GM23338 (cell line): Measurements from ENCODE around the gene SBF2. TPM values are rescaled to one million over a fixed set of nuclear protein-coding genes. Genes with fewer than 3 reads are reported as not detected.

ENCODE experiments used
- ATAC-seq: fragments of 200-7000 bp; cut with Tn5 transposase; 3 replicates; pipeline ENCODE4 v1.9.1; 2020
- DNase-seq: peaks from one replicate; pipeline ENCODE4 v3.0.0-alpha.2; 2015; ENCODE audit warnings: low spot score
- H2AFZ ChIP-seq: fragments of 200-600 bp; sonication (generic); 2 replicates; pipeline ENCODE4 v1.8.0; 2016; ENCODE audit warnings: antibody characterized with exemption, mild to moderate bottlenecking, moderate library complexity
- H3F3A ChIP-seq: fragments of 200-600 bp; sonication (generic); replicated peaks from 2 replicates; pipeline ENCODE4 v1.8.0; 2017; ENCODE audit warnings: antibody characterized with exemption, mixed run types, low read depth
- H3K27ac ChIP-seq: fragments of 200-600 bp; sonication (generic); 2 replicates; pipeline ENCODE4 v1.6.1; 2016; ENCODE audit warnings: low read depth
- H3K27me3 ChIP-seq: fragments of 200-600 bp; sonication (generic); 2 replicates; pipeline ENCODE4 v1.8.0; 2016; ENCODE audit warnings: mild to moderate bottlenecking, mixed run types, moderate library complexity; ENCODE audit not compliant: insufficient read depth
- H3K36me3 ChIP-seq: fragments of 200-600 bp; sonication (generic); 2 replicates; pipeline ENCODE4 v1.8.0; 2016; ENCODE audit warnings: mild to moderate bottlenecking; ENCODE audit not compliant: insufficient read depth
- H3K4me1 ChIP-seq: fragments of 200-600 bp; sonication (generic); 2 replicates; pipeline ENCODE4 v1.8.0; 2016; ENCODE audit warnings: mild to moderate bottlenecking, moderate library complexity; ENCODE audit not compliant: insufficient read depth
- H3K4me2 ChIP-seq: fragments of 200-600 bp; sonication (generic); 2 replicates; pipeline ENCODE4 v1.7.1; 2017; ENCODE audit warnings: mixed run types
- H3K4me3 ChIP-seq: fragments of 200-600 bp; sonication (generic); 2 replicates; pipeline ENCODE4 v1.6.1; 2016; ENCODE audit warnings: mixed run types
- H3K79me2 ChIP-seq: fragments of 200-600 bp; sonication (generic); replicated peaks from 2 replicates; pipeline ENCODE4 v1.8.0; 2017; ENCODE audit warnings: mild to moderate bottlenecking; ENCODE audit not compliant: insufficient read depth
- H3K9me2 ChIP-seq: fragments of 200-600 bp; sonication (generic); 2 replicates; pipeline ENCODE4 v1.8.0; 2017; ENCODE audit not compliant: insufficient read depth
- H4K20me1 ChIP-seq: fragments of 200-600 bp; sonication (generic); replicated peaks from 2 replicates; pipeline ENCODE4 v1.8.0; 2017; ENCODE audit warnings: mild to moderate bottlenecking; ENCODE audit not compliant: insufficient read depth
- H3K27ac Mint-ChIP-seq: 2 replicates; pipeline ENCODE4 v1.8.0; 2020; ENCODE audit warnings: inconsistent platforms, mild to moderate bottlenecking, moderate library complexity, mixed read lengths
- H3K27me3 Mint-ChIP-seq: 3 replicates; pipeline ENCODE4 v1.8.0; 2022; ENCODE audit warnings: low read depth, mild to moderate bottlenecking, moderate library complexity, mixed read lengths, inconsistent platforms; ENCODE audit not compliant: insufficient read depth, poor library complexity
- H3K36me3 Mint-ChIP-seq: 3 replicates; pipeline ENCODE4 v1.8.0; 2021; ENCODE audit warnings: low read depth, mild to moderate bottlenecking, inconsistent platforms, moderate library complexity, mixed read lengths
- H3K4me1 Mint-ChIP-seq: 3 replicates; pipeline ENCODE4 v1.8.0; 2020; ENCODE audit warnings: mild to moderate bottlenecking, inconsistent platforms, mixed read lengths
- H3K4me3 Mint-ChIP-seq: 3 replicates; pipeline ENCODE4 v1.8.0; 2021; ENCODE audit warnings: moderate library complexity, mild to moderate bottlenecking, inconsistent platforms, mixed read lengths
- H3K9me3 Mint-ChIP-seq: 3 replicates; pipeline ENCODE4 v1.8.0; 2020; ENCODE audit warnings: moderate library complexity, mild to moderate bottlenecking, inconsistent platforms, mixed read lengths
- CREB1 ChIP-seq: fragments of 250-450 bp; sonication (Bioruptor Pico); IDR thresholded peaks from 2 replicates; pipeline ENCODE4 v1.5.0; 2020; ENCODE audit warnings: low read depth, mild to moderate bottlenecking, moderate library complexity
- EZH2 ChIP-seq: fragments of 200-600 bp; sonication (generic); IDR thresholded peaks from one replicate; pipeline ENCODE4 v1.8.0; 2017; ENCODE audit warnings: antibody characterized with exemption, mild to moderate bottlenecking, low read depth; ENCODE audit not compliant: unreplicated experiment
- EZH2phosphoT487 ChIP-seq: fragments of 200-600 bp; sonication (generic); IDR thresholded peaks from one replicate; pipeline ENCODE4 v1.8.1; 2018; ENCODE audit warnings: antibody characterized with exemption; ENCODE audit not compliant: unreplicated experiment
- JUNB ChIP-seq: IDR thresholded peaks from one replicate; pipeline ENCODE4 v1.6.1; 2016; ENCODE audit warnings: antibody characterized with exemption; ENCODE audit not compliant: unreplicated experiment
- NANOG ChIP-seq: IDR thresholded peaks from 2 replicates; pipeline ENCODE4 v1.6.1; 2016; ENCODE audit warnings: antibody characterized with exemption, borderline replicate concordance
- POLR2AphosphoS5 ChIP-seq: IDR thresholded peaks from 2 replicates; pipeline ENCODE4 v1.6.1; 2016; ENCODE audit warnings: antibody characterized with exemption, low read depth
- STAT1 ChIP-seq: IDR thresholded peaks from one replicate; pipeline ENCODE4 v1.6.1; 2016; ENCODE audit warnings: antibody characterized with exemption; ENCODE audit not compliant: unreplicated experiment
- ZNF114 ChIP-seq: fragments of 250-450 bp; sonication (Bioruptor Pico); IDR thresholded peaks from 2 replicates; pipeline ENCODE4 v1.5.0; 2020; ENCODE audit warnings: mild to moderate bottlenecking, moderate library complexity
- ZNF331 ChIP-seq: fragments of 250-450 bp; sonication (Bioruptor Pico); IDR thresholded peaks from 2 replicates; pipeline ENCODE4 v1.5.0; 2020; ENCODE audit warnings: low read depth, mild to moderate bottlenecking, moderate library complexity
- polyA plus RNA-seq: library from polyadenylated mRNA; unstranded; fragments of >200 nt; fragmentation: Nextera tagmentation; extraction: Ambion mirVana; gene quantifications from 2 replicates; pipeline ENCODE4 v1.2.1, GENCODE V29; 2016
- total RNA-seq: library from RNA; depleted of rRNA; stranded (reverse); fragments of >200 nt; shearing (Covaris generic); gene quantifications from 2 replicates; pipeline ENCODE4 v1.2.3, GENCODE V29; 2014
- TF ChIP-seq, protein P1 (sequence below): IDR thresholded peaks from one replicate; pipeline ENCODE4 v1.6.1; 2018; ENCODE audit warnings: antibody characterized with exemption; ENCODE audit not compliant: unreplicated experiment
- TF ChIP-seq, protein P2 (sequence below): IDR thresholded peaks from 2 replicates; pipeline ENCODE4 v1.6.1; 2016; ENCODE audit warnings: antibody characterized with exemption
- TF ChIP-seq, protein P3 (sequence below), 2 experiments: fragments of 200-600 bp in 1 of 2; sonication (generic) in 1 of 2; conservative IDR thresholded peaks; 2 replicates each; pipeline versions ENCODE4 v1.5.1 to v1.6.1; 2016 to 2017; ENCODE audit warnings: antibody characterized with exemption in 2 of 2, low read depth in 2 of 2, mild to moderate bottlenecking in 2 of 2, moderate library complexity in 1 of 2
- TF ChIP-seq, protein P4 (sequence below): fragments of 250-450 bp; sonication (Bioruptor Pico); IDR thresholded peaks from 2 replicates; pipeline ENCODE4 v1.5.0; 2020; ENCODE audit warnings: mild to moderate bottlenecking, moderate library complexity

SBF2 gene
- total and polyA plus RNA-seq, 2 experiments from 2014 or later: 25.6 to 53.5 TPM

DNA sequence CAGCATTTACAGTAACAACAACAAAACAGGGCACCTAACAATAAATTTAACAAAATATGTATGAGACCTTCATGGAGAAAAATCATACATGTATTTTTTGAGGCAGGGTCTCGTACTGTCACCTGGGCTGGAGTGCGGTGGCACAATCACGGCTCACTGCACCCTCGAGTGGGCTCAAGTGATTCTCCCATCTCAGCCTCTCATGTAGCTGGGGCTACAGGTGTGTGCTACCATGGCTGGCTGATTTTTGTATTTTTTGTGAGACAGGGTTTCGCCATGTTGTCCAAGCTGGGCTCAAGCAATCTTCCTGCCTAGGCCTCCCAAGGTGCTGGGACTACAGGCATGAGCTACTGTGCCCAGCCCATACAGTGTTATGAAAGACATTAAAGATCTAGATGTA lies 352.0 kb downstream of the SBF2 start:
- Histone ChIP-seq H3K36me3 (no peaks in the 10 kb centered on the region), H3K27me3 (no peaks in the 10 kb centered on the region), H3K4me3 (no peak overlapping the region), H3K27ac (no peak overlapping the region), H3K79me2 (no peaks in the 10 kb centered on the region), H3F3A (no peaks in the 10 kb centered on the region), H3K4me2 (no peak overlapping the region), H2AFZ (no peak overlapping the region), H4K20me1 (no peaks in the 10 kb centered on the region), H3K4me1 (no peaks in the 10 kb centered on the region), H3K9me2 (0 out of 2 replicates have a peak, but pooled peaks cover 4% of the 10 kb centered on the region)
- DNase-seq: no peak
- no peak for ATAC-seq
- peaks cover 15% of the 10 kb centered on the region; the same call in 2 of the 3 replicates for H3K36me3 Mint-ChIP-seq
- no peaks in the 10 kb centered on the region for H3K4me1 Mint-ChIP-seq
- peaks cover 9% of the 10 kb centered on the region; the same call in 2 of the 3 replicates for H3K9me3 Mint-ChIP-seq
- H3K27me3 Mint-ChIP-seq: no peaks in the 10 kb centered on the region
- TF ChIP-seq ZNF331 (CRISPR knock-in tag) (no peak), NANOG (no peak), EZH2 (no peak), STAT1 (no peak), JUNB (no peak), POLR2AphosphoS5 (no peak), ZNF114 (CRISPR knock-in tag) (no peak), EZH2phosphoT487 (no peak), CREB1 (no peak)
- TF ChIP-seq, protein P1, sequence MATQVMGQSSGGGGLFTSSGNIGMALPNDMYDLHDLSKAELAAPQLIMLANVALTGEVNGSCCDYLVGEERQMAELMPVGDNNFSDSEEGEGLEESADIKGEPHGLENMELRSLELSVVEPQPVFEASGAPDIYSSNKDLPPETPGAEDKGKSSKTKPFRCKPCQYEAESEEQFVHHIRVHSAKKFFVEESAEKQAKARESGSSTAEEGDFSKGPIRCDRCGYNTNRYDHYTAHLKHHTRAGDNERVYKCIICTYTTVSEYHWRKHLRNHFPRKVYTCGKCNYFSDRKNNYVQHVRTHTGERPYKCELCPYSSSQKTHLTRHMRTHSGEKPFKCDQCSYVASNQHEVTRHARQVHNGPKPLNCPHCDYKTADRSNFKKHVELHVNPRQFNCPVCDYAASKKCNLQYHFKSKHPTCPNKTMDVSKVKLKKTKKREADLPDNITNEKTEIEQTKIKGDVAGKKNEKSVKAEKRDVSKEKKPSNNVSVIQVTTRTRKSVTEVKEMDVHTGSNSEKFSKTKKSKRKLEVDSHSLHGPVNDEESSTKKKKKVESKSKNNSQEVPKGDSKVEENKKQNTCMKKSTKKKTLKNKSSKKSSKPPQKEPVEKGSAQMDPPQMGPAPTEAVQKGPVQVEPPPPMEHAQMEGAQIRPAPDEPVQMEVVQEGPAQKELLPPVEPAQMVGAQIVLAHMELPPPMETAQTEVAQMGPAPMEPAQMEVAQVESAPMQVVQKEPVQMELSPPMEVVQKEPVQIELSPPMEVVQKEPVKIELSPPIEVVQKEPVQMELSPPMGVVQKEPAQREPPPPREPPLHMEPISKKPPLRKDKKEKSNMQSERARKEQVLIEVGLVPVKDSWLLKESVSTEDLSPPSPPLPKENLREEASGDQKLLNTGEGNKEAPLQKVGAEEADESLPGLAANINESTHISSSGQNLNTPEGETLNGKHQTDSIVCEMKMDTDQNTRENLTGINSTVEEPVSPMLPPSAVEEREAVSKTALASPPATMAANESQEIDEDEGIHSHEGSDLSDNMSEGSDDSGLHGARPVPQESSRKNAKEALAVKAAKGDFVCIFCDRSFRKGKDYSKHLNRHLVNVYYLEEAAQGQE: no peak
- TF ChIP-seq, protein P2, sequence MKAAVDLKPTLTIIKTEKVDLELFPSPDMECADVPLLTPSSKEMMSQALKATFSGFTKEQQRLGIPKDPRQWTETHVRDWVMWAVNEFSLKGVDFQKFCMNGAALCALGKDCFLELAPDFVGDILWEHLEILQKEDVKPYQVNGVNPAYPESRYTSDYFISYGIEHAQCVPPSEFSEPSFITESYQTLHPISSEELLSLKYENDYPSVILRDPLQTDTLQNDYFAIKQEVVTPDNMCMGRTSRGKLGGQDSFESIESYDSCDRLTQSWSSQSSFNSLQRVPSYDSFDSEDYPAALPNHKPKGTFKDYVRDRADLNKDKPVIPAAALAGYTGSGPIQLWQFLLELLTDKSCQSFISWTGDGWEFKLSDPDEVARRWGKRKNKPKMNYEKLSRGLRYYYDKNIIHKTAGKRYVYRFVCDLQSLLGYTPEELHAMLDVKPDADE: no peak
- TF ChIP-seq, protein P3, sequence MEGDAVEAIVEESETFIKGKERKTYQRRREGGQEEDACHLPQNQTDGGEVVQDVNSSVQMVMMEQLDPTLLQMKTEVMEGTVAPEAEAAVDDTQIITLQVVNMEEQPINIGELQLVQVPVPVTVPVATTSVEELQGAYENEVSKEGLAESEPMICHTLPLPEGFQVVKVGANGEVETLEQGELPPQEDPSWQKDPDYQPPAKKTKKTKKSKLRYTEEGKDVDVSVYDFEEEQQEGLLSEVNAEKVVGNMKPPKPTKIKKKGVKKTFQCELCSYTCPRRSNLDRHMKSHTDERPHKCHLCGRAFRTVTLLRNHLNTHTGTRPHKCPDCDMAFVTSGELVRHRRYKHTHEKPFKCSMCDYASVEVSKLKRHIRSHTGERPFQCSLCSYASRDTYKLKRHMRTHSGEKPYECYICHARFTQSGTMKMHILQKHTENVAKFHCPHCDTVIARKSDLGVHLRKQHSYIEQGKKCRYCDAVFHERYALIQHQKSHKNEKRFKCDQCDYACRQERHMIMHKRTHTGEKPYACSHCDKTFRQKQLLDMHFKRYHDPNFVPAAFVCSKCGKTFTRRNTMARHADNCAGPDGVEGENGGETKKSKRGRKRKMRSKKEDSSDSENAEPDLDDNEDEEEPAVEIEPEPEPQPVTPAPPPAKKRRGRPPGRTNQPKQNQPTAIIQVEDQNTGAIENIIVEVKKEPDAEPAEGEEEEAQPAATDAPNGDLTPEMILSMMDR (conservative IDR thresholded peaks at IDR 0.05; ENCODE audit: low read depth in 2 of 2): no peak
- TF ChIP-seq, protein P4, sequence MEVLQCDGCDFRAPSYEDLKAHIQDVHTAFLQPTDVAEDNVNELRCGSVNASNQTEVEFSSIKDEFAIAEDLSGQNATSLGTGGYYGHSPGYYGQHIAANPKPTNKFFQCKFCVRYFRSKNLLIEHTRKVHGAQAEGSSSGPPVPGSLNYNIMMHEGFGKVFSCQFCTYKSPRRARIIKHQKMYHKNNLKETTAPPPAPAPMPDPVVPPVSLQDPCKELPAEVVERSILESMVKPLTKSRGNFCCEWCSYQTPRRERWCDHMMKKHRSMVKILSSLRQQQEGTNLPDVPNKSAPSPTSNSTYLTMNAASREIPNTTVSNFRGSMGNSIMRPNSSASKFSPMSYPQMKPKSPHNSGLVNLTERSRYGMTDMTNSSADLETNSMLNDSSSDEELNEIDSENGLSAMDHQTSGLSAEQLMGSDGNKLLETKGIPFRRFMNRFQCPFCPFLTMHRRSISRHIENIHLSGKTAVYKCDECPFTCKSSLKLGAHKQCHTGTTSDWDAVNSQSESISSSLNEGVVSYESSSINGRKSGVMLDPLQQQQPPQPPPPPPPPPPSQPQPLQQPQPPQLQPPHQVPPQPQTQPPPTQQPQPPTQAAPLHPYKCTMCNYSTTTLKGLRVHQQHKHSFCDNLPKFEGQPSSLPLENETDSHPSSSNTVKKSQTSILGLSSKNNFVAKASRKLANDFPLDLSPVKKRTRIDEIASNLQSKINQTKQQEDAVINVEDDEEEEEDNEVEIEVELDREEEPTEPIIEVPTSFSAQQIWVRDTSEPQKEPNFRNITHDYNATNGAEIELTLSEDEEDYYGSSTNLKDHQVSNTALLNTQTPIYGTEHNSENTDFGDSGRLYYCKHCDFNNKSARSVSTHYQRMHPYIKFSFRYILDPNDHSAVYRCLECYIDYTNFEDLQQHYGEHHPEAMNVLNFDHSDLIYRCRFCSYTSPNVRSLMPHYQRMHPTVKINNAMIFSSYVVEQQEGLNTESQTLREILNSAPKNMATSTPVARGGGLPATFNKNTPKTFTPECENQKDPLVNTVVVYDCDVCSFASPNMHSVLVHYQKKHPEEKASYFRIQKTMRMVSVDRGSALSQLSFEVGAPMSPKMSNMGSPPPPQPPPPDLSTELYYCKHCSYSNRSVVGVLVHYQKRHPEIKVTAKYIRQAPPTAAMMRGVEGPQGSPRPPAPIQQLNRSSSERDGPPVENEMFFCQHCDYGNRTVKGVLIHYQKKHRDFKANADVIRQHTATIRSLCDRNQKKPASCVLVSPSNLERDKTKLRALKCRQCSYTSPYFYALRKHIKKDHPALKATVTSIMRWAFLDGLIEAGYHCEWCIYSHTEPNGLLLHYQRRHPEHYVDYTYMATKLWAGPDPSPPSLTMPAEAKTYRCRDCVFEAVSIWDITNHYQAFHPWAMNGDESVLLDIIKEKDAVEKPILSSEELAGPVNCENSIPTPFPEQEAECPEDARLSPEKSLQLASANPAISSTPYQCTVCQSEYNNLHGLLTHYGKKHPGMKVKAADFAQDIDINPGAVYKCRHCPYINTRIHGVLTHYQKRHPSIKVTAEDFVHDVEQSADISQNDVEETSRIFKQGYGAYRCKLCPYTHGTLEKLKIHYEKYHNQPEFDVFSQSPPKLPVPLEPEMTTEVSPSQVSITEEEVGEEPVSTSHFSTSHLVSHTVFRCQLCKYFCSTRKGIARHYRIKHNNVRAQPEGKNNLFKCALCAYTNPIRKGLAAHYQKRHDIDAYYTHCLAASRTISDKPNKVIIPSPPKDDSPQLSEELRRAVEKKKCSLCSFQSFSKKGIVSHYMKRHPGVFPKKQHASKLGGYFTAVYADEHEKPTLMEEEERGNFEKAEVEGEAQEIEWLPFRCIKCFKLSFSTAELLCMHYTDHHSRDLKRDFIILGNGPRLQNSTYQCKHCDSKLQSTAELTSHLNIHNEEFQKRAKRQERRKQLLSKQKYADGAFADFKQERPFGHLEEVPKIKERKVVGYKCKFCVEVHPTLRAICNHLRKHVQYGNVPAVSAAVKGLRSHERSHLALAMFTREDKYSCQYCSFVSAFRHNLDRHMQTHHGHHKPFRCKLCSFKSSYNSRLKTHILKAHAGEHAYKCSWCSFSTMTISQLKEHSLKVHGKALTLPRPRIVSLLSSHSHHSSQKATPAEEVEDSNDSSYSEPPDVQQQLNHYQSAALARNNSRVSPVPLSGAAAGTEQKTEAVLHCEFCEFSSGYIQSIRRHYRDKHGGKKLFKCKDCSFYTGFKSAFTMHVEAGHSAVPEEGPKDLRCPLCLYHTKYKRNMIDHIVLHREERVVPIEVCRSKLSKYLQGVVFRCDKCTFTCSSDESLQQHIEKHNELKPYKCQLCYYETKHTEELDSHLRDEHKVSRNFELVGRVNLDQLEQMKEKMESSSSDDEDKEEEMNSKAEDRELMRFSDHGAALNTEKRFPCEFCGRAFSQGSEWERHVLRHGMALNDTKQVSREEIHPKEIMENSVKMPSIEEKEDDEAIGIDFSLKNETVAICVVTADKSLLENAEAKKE (CRISPR knock-in tag): no peak
- no peak overlapping the region for H3K4me3 Mint-ChIP-seq
- no peak overlapping the region for H3K27ac Mint-ChIP-seq
